T-helper 1 cell treated with Interleukin-12 subunit alpha and Interleukin-12 subunit beta and Interleukin-4 antibody, amounts not matched to agents 30 μg/mL and 1 μg/mL, for 36 hours (primary cell): ENCODE results near the gene SND1.
"Not testable (repeated sequence)": the region's sequence is repeated elsewhere in the genome, so short reads cannot be mapped to it uniquely, and the experiment has no call there.

Source experiments
- H3K27ac Mint-ChIP-seq: one replicate; pipeline ENCODE4 v1.8.0; 2021; ENCODE audit warnings: mild to moderate bottlenecking, mixed read lengths
- H3K27me3 Mint-ChIP-seq: one replicate; pipeline ENCODE4 v1.8.0; 2021; ENCODE audit warnings: low read depth, mixed read lengths
- H3K36me3 Mint-ChIP-seq: one replicate; pipeline ENCODE4 v1.8.0; 2021; ENCODE audit warnings: low read depth, mixed read lengths
- H3K4me1 Mint-ChIP-seq: one replicate; pipeline ENCODE4 v1.8.0; 2021; ENCODE audit warnings: low read depth, mixed read lengths
- H3K4me3 Mint-ChIP-seq: one replicate; pipeline ENCODE4 v1.8.0; 2021; ENCODE audit warnings: mild to moderate bottlenecking, moderate library complexity, mixed read lengths
- H3K9me3 Mint-ChIP-seq: one replicate; pipeline ENCODE4 v1.8.0; 2021; ENCODE audit warnings: mixed read lengths

The SND1 gene

GRCh38 chr7:128105228-128106022 lies 453.4 kb downstream of the SND1 start:
- H3K27me3 Mint-ChIP-seq = peaks cover 29% of the 10 kb centered on the region
- no peaks in the 10 kb centered on the region for H3K36me3 Mint-ChIP-seq
- H3K4me1 Mint-ChIP-seq = peaks cover 33% of the 10 kb centered on the region
- no peaks in the 10 kb centered on the region for H3K9me3 Mint-ChIP-seq
- H3K4me3 Mint-ChIP-seq = peak overlapping the region; percentile 10
- no peak overlapping the region for H3K27ac Mint-ChIP-seq

GRCh38 chr7:128106821-128107220 lies 454.8 kb downstream of the SND1 start:
- H3K4me3 Mint-ChIP-seq = no peak overlapping the region
- H3K4me1 Mint-ChIP-seq = peaks cover 40% of the 10 kb centered on the region
- no peaks in the 10 kb centered on the region for H3K36me3 Mint-ChIP-seq
- H3K27me3 Mint-ChIP-seq = peaks cover 29% of the 10 kb centered on the region
- peak overlapping the region; percentile 12 for H3K27ac Mint-ChIP-seq
- H3K9me3 Mint-ChIP-seq = no peaks in the 10 kb centered on the region

DNA sequence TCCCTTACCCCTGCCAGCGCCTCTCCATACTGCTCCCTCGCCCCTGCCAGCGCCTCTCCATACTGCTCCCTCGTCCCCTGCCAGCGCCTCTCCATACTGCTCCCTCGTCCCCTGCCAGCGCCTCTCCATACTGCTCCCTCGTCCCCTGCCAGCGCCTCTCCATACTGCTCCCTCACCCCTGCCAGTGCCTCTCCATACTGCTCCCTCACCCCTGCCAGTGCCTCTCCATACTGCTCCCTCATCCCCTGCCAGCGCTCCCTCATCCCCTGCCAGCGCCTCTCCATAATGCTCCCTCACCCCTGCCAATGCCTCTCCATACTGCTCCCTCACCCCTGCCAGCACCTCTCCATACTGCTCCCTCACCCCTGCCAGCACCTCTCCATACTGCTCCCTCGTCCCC lies 455.5 kb downstream of the SND1 start:
- not testable (repeated sequence) for H3K4me3 Mint-ChIP-seq, H3K9me3 Mint-ChIP-seq

DNA sequence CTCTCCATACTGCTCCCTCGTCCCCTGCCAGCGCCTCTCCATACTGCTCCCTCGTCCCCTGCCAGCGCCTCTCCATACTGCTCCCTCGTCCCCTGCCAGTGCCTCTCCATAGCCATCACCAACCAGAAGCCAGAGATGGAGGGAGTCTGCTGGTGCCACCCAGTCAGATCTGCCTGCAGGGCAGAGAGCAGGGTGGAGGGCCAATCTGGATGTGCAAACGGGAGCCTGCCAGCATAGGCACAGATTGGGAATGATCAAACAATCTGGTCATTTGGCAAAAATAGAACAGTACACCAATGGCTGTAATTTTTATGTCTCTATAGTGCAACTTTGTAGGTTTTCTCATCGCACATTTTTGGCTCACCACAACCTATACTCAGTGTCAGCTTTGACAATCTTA lies 456.1 kb downstream of the SND1 start:
- Mint-ChIP-seq H3K27ac (no peak overlapping the region), H3K4me3 (peak overlapping the region; percentile 69), H3K9me3 (no peaks in the 10 kb centered on the region)

More for the DNA sequence above, 455.5 kb downstream of the SND1 start:
- Mint-ChIP-seq H3K27me3 (peaks cover 27% of the 10 kb centered on the region), H3K27ac (peak overlapping the region; percentile 14), H3K4me1 (peaks cover 42% of the 10 kb centered on the region)
- H3K36me3 Mint-ChIP-seq = not testable (repeated sequence)

DNA sequence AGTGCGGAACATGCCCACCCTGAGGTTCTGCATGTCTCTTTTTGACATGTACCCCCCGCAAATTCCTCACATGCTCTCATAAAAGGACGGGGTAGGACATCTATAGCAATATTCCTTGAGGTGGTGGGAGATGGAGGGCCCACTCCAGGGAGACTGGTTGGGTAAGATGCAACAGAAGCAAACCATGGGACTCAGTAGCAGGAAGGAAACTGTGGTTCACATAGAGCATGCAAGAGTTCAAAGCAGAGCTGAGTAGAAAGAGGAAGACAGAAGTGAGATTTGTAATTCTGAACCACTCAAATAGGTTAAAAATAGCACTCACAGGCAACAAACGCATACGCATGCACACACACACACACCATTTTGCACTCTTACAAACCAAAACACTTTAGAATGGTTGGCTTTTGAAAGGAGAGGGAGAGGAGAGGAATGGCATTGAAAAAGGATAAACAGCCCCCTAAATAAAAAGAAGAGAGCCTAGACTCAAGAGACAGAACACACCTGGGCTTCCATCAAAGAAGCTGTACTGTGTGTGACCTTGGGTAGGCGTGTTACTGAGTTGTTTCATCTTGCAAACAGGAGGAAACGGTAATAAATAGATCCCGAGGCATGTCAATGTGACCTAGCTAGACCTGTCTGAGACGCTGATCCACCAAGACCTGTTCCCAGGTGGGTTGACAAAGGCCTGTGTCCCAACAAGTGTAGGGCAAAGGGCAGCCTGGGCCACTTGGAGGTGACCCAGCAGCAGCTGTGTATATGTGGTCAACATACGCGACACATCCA lies 456.8 kb downstream of the SND1 start:
- peaks cover 37% of the 10 kb centered on the region for H3K4me1 Mint-ChIP-seq
- H3K27ac Mint-ChIP-seq = peak overlapping the region; percentile 80
- H3K36me3 Mint-ChIP-seq = no peaks in the 10 kb centered on the region
- H3K27me3 Mint-ChIP-seq = peaks cover 18% of the 10 kb centered on the region
- peak overlapping the region; percentile 69 for H3K4me3 Mint-ChIP-seq
- no peaks in the 10 kb centered on the region for H3K9me3 Mint-ChIP-seq

More for the DNA sequence above, 456.1 kb downstream of the SND1 start:
- H3K4me1 Mint-ChIP-seq = peaks cover 42% of the 10 kb centered on the region
- H3K27me3 Mint-ChIP-seq = peaks cover 23% of the 10 kb centered on the region
- no peaks in the 10 kb centered on the region for H3K36me3 Mint-ChIP-seq

GRCh38 chr7:128109424-128109969 lies 457.5 kb downstream of the SND1 start:
- not testable (repeated sequence) for H3K27ac Mint-ChIP-seq, H3K4me3 Mint-ChIP-seq, H3K36me3 Mint-ChIP-seq, H3K9me3 Mint-ChIP-seq
- peaks cover 36% of the 10 kb centered on the region for H3K4me1 Mint-ChIP-seq
- H3K27me3 Mint-ChIP-seq = peaks cover 20% of the 10 kb centered on the region

DNA sequence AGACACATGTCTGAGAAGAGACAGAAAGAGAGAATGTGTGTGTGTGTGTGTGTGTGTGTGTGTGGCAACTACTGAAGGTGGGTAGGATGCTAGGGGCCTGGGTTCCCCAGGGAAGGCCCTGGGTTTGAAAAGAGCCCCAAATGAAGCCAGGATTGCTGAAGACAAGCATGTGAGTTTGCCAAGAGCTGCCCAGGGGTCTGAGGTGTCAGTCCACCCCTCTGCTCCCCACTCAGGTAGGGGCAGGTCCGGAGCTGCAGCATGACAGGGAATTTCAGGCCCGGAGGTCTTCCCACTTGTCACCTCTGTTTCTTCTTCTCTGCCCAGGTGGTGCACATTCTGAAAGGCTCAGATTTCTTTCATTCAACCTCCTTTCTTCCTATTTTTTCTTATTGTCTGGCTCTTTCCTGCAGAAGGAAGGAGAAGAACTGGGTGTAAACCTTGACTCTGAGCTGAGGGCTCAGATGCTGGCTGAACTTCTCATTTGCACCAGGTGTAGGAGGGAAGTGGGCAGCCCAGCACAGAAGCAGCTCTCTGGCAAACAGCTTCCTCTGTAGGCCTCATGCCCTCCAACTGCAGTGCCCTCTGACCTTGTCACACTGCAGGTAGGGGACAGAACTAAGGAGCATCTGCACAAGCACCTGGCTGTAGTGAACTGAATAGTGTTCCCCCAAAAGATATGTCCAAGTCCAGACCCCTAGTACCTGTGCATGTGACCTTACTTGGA lies 458.8 kb downstream of the SND1 start:
- no peaks in the 10 kb centered on the region for H3K9me3 Mint-ChIP-seq
- H3K27ac Mint-ChIP-seq = peak overlapping the region; percentile 2
- H3K36me3 Mint-ChIP-seq = no peaks in the 10 kb centered on the region
- H3K27me3 Mint-ChIP-seq = peaks cover 11% of the 10 kb centered on the region
- H3K4me3 Mint-ChIP-seq = no peak overlapping the region
- peaks cover 33% of the 10 kb centered on the region for H3K4me1 Mint-ChIP-seq

GRCh38 chr7:128112018-128112780 lies 460.2 kb downstream of the SND1 start:
- H3K9me3 Mint-ChIP-seq = no peaks in the 10 kb centered on the region
- peaks cover 27% of the 10 kb centered on the region for H3K4me1 Mint-ChIP-seq
- peaks cover 12% of the 10 kb centered on the region for H3K27me3 Mint-ChIP-seq
- H3K36me3 Mint-ChIP-seq = no peaks in the 10 kb centered on the region
- H3K27ac Mint-ChIP-seq = no peak overlapping the region
- no peak overlapping the region for H3K4me3 Mint-ChIP-seq

GRCh38 chr7:128112781-128113221 lies 460.8 kb downstream of the SND1 start:
- H3K4me1 Mint-ChIP-seq = peaks cover 27% of the 10 kb centered on the region
- no peak overlapping the region for H3K27ac Mint-ChIP-seq
- no peaks in the 10 kb centered on the region for H3K9me3 Mint-ChIP-seq
- peaks cover 16% of the 10 kb centered on the region for H3K27me3 Mint-ChIP-seq
- no peak overlapping the region for H3K4me3 Mint-ChIP-seq
- H3K36me3 Mint-ChIP-seq = no peaks in the 10 kb centered on the region

DNA sequence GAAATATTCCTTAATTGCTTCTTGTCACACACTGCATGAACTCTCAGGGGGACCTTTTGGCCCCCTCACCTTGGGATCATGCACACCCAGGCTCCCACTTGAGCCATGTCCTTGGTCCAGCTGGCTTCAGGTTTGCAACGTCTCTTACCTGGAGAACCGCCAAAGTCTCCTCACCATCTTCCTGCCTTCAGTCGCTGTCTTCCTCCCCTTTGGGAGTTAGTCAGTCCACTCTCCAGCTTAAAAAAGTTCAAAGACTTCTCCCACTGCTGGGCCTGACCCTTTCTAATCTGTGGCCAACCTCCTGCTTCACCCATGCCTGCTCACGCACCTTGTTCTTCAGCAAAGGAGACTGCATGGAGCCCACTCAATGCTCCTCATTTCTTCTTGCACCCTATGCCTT lies 461.8 kb downstream of the SND1 start:
- H3K27me3 Mint-ChIP-seq = peaks cover 16% of the 10 kb centered on the region
- no peaks in the 10 kb centered on the region for H3K9me3 Mint-ChIP-seq
- H3K27ac Mint-ChIP-seq = no peak overlapping the region
- H3K4me1 Mint-ChIP-seq = peaks cover 21% of the 10 kb centered on the region
- no peak overlapping the region for H3K4me3 Mint-ChIP-seq
- no peaks in the 10 kb centered on the region for H3K36me3 Mint-ChIP-seq

DNA sequence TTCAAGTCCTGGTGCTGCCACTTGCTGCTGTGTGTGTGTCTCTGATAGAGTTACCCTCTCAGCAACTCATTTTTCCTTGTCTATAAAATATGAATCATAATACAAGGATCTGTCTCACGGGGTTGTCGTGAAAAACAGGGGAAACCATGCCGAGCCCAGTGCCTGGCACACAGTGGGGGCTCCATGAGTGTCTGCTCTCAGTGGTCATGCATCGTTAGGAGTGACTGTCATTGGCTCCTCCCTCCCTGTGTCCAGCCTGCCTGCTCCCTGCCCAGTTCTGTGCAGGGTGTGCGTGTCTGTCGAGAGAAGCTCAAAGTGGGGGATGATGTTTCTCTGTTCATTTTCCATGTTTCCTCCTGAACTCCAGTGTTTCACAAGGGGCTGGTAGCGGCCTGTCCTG lies 462.8 kb downstream of the SND1 start:
- H3K27me3 Mint-ChIP-seq = peaks cover 16% of the 10 kb centered on the region
- H3K27ac Mint-ChIP-seq = no peak overlapping the region
- no peaks in the 10 kb centered on the region for H3K36me3 Mint-ChIP-seq
- H3K9me3 Mint-ChIP-seq = no peaks in the 10 kb centered on the region
- H3K4me1 Mint-ChIP-seq = peaks cover 13% of the 10 kb centered on the region
- no peak overlapping the region for H3K4me3 Mint-ChIP-seq

- Mint-ChIP-seq H3K4me3 (no peak overlapping the region), H3K27ac (no peak overlapping the region), H3K36me3 (no peaks in the 10 kb centered on the region), H3K4me1 (peaks cover 11% of the 10 kb centered on the region), H3K9me3 (no peaks in the 10 kb centered on the region), H3K27me3 (peaks cover 16% of the 10 kb centered on the region)
These were observed 463.4 kb downstream of the SND1 start for GRCh38 chr7:128115336-128115820.

GRCh38 chr7:128115821-128116723 lies 464.1 kb downstream of the SND1 start:
- no peak overlapping the region for H3K4me3 Mint-ChIP-seq
- H3K36me3 Mint-ChIP-seq = no peaks in the 10 kb centered on the region
- H3K27ac Mint-ChIP-seq = no peak overlapping the region
- peaks cover 16% of the 10 kb centered on the region for H3K27me3 Mint-ChIP-seq
- H3K9me3 Mint-ChIP-seq = no peaks in the 10 kb centered on the region
- peaks cover 6% of the 10 kb centered on the region for H3K4me1 Mint-ChIP-seq
